ENCODE measurements around the gene AKIP1.

Gene AKIP1

GRCh38 chr11:8947230-8947943, 36.4 kb downstream of the AKIP1 start:
- no peaks in the 10 kb centered on the region; the same call in 1 of the 2 replicates for H3K36me3 ChIP-seq (replicated peaks; ENCODE audit: insufficient read depth, low read length)
- TF ChIP-seq EZH2phosphoT487 (IDR thresholded peaks at IDR 0.05; ENCODE audit: low read length) = no peak
- TF ChIP-seq, protein P1, sequence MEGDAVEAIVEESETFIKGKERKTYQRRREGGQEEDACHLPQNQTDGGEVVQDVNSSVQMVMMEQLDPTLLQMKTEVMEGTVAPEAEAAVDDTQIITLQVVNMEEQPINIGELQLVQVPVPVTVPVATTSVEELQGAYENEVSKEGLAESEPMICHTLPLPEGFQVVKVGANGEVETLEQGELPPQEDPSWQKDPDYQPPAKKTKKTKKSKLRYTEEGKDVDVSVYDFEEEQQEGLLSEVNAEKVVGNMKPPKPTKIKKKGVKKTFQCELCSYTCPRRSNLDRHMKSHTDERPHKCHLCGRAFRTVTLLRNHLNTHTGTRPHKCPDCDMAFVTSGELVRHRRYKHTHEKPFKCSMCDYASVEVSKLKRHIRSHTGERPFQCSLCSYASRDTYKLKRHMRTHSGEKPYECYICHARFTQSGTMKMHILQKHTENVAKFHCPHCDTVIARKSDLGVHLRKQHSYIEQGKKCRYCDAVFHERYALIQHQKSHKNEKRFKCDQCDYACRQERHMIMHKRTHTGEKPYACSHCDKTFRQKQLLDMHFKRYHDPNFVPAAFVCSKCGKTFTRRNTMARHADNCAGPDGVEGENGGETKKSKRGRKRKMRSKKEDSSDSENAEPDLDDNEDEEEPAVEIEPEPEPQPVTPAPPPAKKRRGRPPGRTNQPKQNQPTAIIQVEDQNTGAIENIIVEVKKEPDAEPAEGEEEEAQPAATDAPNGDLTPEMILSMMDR (IDR thresholded peaks at IDR 0.05; ENCODE audit: low read length) = no peak
- TF ChIP-seq EZH2 (optimal IDR thresholded peaks at IDR 0.05; ENCODE audit: low read depth, low read length) = no peak
- no peaks in the 10 kb centered on the region for H3K27me3 ChIP-seq (replicated peaks; ENCODE audit: insufficient read depth, low read length)
- no peaks in the 10 kb centered on the region for H3K9me2 ChIP-seq (replicated peaks; ENCODE audit: insufficient read depth, low read length)
- H3K4me3 ChIP-seq (ENCODE audit: low read length) = no peak overlapping the region
- no peaks in the 10 kb centered on the region for H3F3A ChIP-seq (ENCODE audit: insufficient read depth, low read length)
- H3K9me3 ChIP-seq (replicated peaks; ENCODE audit: insufficient read depth, low read length) = no peaks in the 10 kb centered on the region
- H2AFZ ChIP-seq (ENCODE audit: low read length) = no peak overlapping the region
- H3K9ac ChIP-seq (ENCODE audit: low read length) = no peak overlapping the region
- peak overlapping the region; percentile 2; the same call in 1 of the 2 replicates for H3K27ac ChIP-seq (ENCODE audit: low read length)
- peaks cover 4% of the 10 kb centered on the region; the same call in 1 of the 2 replicates for H3K79me2 ChIP-seq (ENCODE audit: low read length)
- no peaks in the 10 kb centered on the region for H3K4me1 ChIP-seq (ENCODE audit: low read length)
- no peaks in the 10 kb centered on the region for H4K20me1 ChIP-seq (ENCODE audit: insufficient read depth, low read length)
- H3K4me2 ChIP-seq (ENCODE audit: low read depth, low read length) = no peak overlapping the region
- no peak for DNase-seq

- H3K27ac ChIP-seq (ENCODE audit: low read length) = no peak overlapping the region
- H3K9ac ChIP-seq (ENCODE audit: low read length) = no peak overlapping the region
- no peaks in the 10 kb centered on the region; the same call in 1 of the 2 replicates for H3F3A ChIP-seq (ENCODE audit: insufficient read depth, low read length)
- H3K36me3 ChIP-seq (replicated peaks; ENCODE audit: insufficient read depth, low read length) = no peaks in the 10 kb centered on the region; the same call in 1 of the 2 replicates
- H3K9me3 ChIP-seq (replicated peaks; ENCODE audit: insufficient read depth, low read length) = no peaks in the 10 kb centered on the region
- H3K4me2 ChIP-seq (ENCODE audit: low read depth, low read length) = no peak overlapping the region
- DNase-seq = no peak
- peaks cover 4% of the 10 kb centered on the region; the same call in 1 of the 2 replicates for H3K79me2 ChIP-seq (ENCODE audit: low read length)
- H3K4me1 ChIP-seq (ENCODE audit: low read length) = no peaks in the 10 kb centered on the region
- no peaks in the 10 kb centered on the region for H3K9me2 ChIP-seq (replicated peaks; ENCODE audit: insufficient read depth, low read length)
- no peak overlapping the region for H3K4me3 ChIP-seq (ENCODE audit: low read length)
- no peaks in the 10 kb centered on the region for H4K20me1 ChIP-seq (ENCODE audit: insufficient read depth, low read length)
- no peaks in the 10 kb centered on the region for H3K27me3 ChIP-seq (replicated peaks; ENCODE audit: insufficient read depth, low read length)
- no peak overlapping the region for H2AFZ ChIP-seq (ENCODE audit: low read length)
- no peak for TF ChIP-seq EZH2 (optimal IDR thresholded peaks at IDR 0.05; ENCODE audit: low read depth, low read length)
- no peak for TF ChIP-seq EZH2phosphoT487 (IDR thresholded peaks at IDR 0.05; ENCODE audit: low read length)
- TF ChIP-seq, protein P1 (IDR thresholded peaks at IDR 0.05; ENCODE audit: low read length) = no peak
Observed at GRCh38 chr11:8948886-8949285, 37.9 kb downstream of the AKIP1 start.

- Histone ChIP-seq H3K27me3 (replicated peaks; ENCODE audit: insufficient read depth, low read length) (no peaks in the 10 kb centered on the region), H3K36me3 (replicated peaks; ENCODE audit: insufficient read depth, low read length) (no peaks in the 10 kb centered on the region; the same call in 1 of the 2 replicates), H3K4me2 (ENCODE audit: low read depth, low read length) (no peak overlapping the region), H2AFZ (ENCODE audit: low read length) (no peak overlapping the region), H3K9me2 (replicated peaks; ENCODE audit: insufficient read depth, low read length) (no peaks in the 10 kb centered on the region), H3F3A (ENCODE audit: insufficient read depth, low read length) (no peaks in the 10 kb centered on the region; the same call in none of the 2 replicates), H3K4me1 (ENCODE audit: low read length) (no peaks in the 10 kb centered on the region), H3K9me3 (replicated peaks; ENCODE audit: insufficient read depth, low read length) (no peaks in the 10 kb centered on the region), H4K20me1 (ENCODE audit: insufficient read depth, low read length) (no peaks in the 10 kb centered on the region), H3K9ac (ENCODE audit: low read length) (no peak overlapping the region), H3K27ac (ENCODE audit: low read length) (no peak overlapping the region), H3K79me2 (ENCODE audit: low read length) (peaks cover 49% of the 10 kb centered on the region), H3K4me3 (ENCODE audit: low read length) (no peak overlapping the region)
- no peak for DNase-seq
- TF ChIP-seq, protein P1 (IDR thresholded peaks at IDR 0.05; ENCODE audit: low read length) = no peak
- TF ChIP-seq EZH2 (optimal IDR thresholded peaks at IDR 0.05; ENCODE audit: low read depth, low read length) = no peak
- no peak for TF ChIP-seq EZH2phosphoT487 (IDR thresholded peaks at IDR 0.05; ENCODE audit: low read length)
Observed at GRCh38 chr11:8956860-8957259, 45.9 kb downstream of the AKIP1 start.

Measured in MM.1S (cell line).